Activated naive CD8-positive, alpha-beta T cell treated with anti-CD3 and anti-CD28 coated beads, Interleukin-2, amount 50 U/mL, for 24 hours (primary cell): ENCODE results near the gene CDH8.
"Not testable (repeated sequence)": the region's sequence is repeated elsewhere in the genome, so short reads cannot be mapped to it uniquely, and the experiment has no call there.

Source experiments
- ATAC-seq: fragments of 150-1000 bp; cut with Tn5 transposase; one replicate; pipeline ENCODE4 v1.10.0; 2021
- DNase-seq: peaks from one replicate; pipeline ENCODE4 v3.0.0; 2021
- H3K27ac Mint-ChIP-seq: one replicate; pipeline ENCODE4 v1.8.0; 2021; ENCODE audit warnings: mild to moderate bottlenecking, mixed read lengths
- H3K27me3 Mint-ChIP-seq: one replicate; pipeline ENCODE4 v1.8.0; 2021; ENCODE audit warnings: mixed read lengths
- H3K36me3 Mint-ChIP-seq: one replicate; pipeline ENCODE4 v1.8.0; 2021; ENCODE audit warnings: low read depth, mixed read lengths
- H3K4me1 Mint-ChIP-seq: one replicate; pipeline ENCODE4 v1.8.0; 2021; ENCODE audit warnings: mixed read lengths
- H3K4me3 Mint-ChIP-seq: one replicate; pipeline ENCODE4 v1.8.0; 2021; ENCODE audit warnings: mild to moderate bottlenecking, moderate library complexity, mixed read lengths
- H3K9me3 Mint-ChIP-seq: one replicate; pipeline ENCODE4 v1.8.0; 2021; ENCODE audit warnings: mixed read lengths

The CDH8 gene

DNA sequence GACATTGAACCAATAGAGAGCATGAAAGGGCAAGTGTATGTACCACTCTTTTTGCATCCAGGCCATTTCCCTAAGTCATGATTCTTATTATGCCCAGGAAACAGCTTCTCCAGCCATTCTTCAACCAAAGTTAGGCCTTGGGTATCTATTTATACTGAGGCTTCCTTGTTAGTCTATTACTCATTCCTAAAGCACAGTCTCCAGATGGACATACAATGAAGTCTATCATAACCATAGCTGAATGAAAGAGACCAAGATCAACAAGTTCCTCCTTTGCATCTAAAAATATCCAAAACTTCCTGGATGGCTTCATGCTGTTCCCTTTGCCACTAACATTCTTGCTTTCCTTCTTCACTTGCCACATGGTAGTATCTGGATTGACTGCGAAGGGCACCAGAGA lies 265.9 kb downstream of the CDH8 start:
- no peaks in the 10 kb centered on the region for H3K4me1 Mint-ChIP-seq
- no peaks in the 10 kb centered on the region for H3K27me3 Mint-ChIP-seq
- ATAC-seq (no peak), DNase-seq (no peak)
- peaks cover 11% of the 10 kb centered on the region for H3K9me3 Mint-ChIP-seq
- H3K4me3 Mint-ChIP-seq: no peak overlapping the region
- H3K36me3 Mint-ChIP-seq: no peaks in the 10 kb centered on the region
- H3K27ac Mint-ChIP-seq: no peak overlapping the region

DNA sequence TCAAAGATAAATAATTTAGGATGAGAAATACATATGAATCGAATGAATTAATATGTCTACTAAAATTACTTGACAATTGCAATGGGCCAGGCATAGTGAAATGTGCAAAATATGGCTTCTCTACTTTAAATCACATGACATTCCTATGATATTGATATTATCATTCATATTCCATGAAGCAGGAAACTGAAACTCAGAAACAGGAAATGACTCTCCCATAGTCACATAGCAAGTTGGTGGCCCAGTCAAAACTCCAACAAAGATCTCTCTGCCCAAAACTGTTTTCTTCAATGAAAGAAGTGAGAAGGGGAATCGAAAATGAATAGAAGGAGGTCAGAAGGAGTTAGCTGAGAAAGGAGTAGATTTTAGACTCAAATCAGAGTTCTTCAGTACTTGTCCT lies 272.2 kb downstream of the CDH8 start:
- DNase-seq (no peak), ATAC-seq (no peak)
- no peaks in the 10 kb centered on the region for H3K36me3 Mint-ChIP-seq
- H3K9me3 Mint-ChIP-seq: peaks cover 21% of the 10 kb centered on the region
- no peaks in the 10 kb centered on the region for H3K27me3 Mint-ChIP-seq
- no peak overlapping the region for H3K27ac Mint-ChIP-seq
- H3K4me1 Mint-ChIP-seq: no peaks in the 10 kb centered on the region
- H3K4me3 Mint-ChIP-seq: no peak overlapping the region

DNA sequence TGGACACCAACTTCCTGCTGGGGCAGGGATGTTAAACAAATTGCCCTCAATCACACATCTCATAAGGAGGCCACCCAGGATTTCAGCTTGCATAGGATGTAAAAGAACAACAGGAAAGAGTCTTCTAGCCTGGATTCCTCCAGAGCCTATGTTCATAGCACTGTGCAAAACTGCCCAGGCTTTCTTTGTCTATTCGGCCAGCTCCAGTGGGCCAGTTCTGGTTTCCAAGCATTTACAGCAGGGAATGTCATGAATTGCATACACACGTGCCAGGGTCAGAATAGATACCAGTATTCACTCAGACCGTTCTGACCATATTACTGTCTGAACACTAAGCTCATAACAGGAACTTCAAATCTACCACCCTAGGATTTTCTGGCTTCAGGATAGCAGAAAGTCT lies 273.2 kb downstream of the CDH8 start:
- Mint-ChIP-seq H3K27ac (no peak overlapping the region), H3K36me3 (no peaks in the 10 kb centered on the region), H3K9me3 (peaks cover 21% of the 10 kb centered on the region), H3K4me3 (no peak overlapping the region), H3K27me3 (no peaks in the 10 kb centered on the region), H3K4me1 (no peaks in the 10 kb centered on the region)
- no peak for DNase-seq
- no peak for ATAC-seq

DNA sequence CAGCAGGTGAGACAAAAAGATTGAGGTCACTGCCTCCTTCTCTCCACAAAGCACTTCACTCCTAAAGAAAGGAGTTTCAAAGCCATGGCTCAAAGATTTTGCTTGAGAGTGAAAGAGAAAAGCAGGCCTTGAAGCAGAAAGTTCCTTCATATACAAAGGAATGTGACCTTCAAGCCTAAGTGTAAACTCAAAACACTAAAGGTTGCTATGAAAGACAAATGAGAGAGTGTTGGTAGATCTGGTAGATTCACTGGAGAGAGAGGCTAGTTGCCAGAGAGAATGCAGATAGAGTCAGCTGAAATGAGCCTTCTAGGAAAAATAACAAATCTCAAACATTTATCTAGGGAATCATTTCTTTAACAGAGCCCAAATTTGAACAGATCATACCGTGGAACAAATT lies 305.2 kb downstream of the CDH8 start:
- no peaks in the 10 kb centered on the region for H3K27me3 Mint-ChIP-seq
- H3K27ac Mint-ChIP-seq: no peak overlapping the region
- peaks cover 18% of the 10 kb centered on the region for H3K9me3 Mint-ChIP-seq
- H3K4me3 Mint-ChIP-seq: no peak overlapping the region
- DNase-seq (no peak), ATAC-seq (no peak)
- H3K4me1 Mint-ChIP-seq: no peaks in the 10 kb centered on the region
- no peaks in the 10 kb centered on the region for H3K36me3 Mint-ChIP-seq

DNA sequence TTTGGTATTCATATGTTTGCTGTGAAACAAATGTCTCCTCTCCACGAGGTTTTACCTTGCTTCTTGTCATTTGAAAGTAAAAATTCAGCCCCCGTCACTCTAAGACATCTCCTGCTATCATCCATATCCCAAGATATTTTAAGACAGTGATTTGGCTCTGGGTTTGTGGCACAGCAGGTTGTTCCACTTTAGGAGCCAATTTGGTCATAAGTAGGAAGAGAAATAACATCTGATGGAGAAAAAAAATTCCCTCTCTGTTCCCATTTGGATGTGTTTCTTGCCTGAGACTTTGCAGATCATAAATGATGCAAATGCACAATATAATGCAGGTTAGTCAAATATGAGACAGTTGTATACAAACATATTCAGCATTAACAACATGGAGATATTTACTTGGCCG lies 309.5 kb downstream of the CDH8 start:
- Mint-ChIP-seq H3K27ac (no peak overlapping the region), H3K36me3 (no peaks in the 10 kb centered on the region), H3K4me1 (no peaks in the 10 kb centered on the region), H3K4me3 (no peak overlapping the region), H3K9me3 (peaks cover 13% of the 10 kb centered on the region), H3K27me3 (no peaks in the 10 kb centered on the region)
- DNase-seq: no peak
- no peak for ATAC-seq

DNA sequence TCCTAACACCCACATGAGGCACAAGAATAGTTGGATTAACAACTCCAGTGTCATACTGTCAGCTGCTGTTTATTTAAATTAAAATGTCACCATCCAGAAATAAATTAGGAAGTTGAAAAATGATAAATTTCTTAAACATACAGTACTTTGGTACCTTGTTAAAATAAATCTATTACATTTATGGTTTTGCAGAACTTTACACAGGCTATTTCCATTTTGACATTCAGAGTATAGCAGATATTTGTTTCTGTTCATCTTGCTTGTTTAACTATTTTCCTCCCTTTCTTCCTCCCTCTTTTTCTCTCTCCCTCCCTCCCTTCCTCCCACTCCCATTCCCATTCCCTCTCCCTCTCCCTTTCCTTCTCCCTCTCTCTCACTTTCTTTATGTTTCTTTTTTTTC lies 310.1 kb downstream of the CDH8 start:
- DNase-seq: no peak
- Mint-ChIP-seq H3K27me3 (no peaks in the 10 kb centered on the region), H3K36me3 (no peaks in the 10 kb centered on the region), H3K27ac (no peak overlapping the region), H3K9me3 (peaks cover 13% of the 10 kb centered on the region), H3K4me3 (no peak overlapping the region), H3K4me1 (no peaks in the 10 kb centered on the region)
- no peak for ATAC-seq

DNA sequence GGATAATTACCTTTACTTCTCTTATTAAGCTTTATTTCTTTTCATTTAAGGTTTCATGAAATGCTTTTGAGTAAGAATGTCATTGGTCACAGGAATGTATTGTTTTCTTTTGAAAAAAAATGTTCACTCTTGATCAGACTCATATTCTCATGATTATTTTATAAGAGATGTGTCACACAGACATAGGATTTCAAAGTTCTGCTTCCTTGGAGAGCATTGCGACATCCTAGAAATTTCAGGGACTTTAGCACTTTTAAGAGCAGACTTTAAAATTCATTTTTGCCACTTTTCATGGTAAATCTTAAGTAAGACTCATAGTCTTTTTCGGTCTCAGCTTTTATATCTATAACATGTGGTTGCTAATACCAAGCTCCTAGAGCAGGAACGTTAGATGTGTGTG lies 314.7 kb downstream of the CDH8 start:
- H3K27ac Mint-ChIP-seq: no peak overlapping the region
- ATAC-seq (no peak), DNase-seq (no peak)
- H3K27me3 Mint-ChIP-seq: no peaks in the 10 kb centered on the region
- H3K36me3 Mint-ChIP-seq: no peaks in the 10 kb centered on the region
- H3K9me3 Mint-ChIP-seq: peaks cover 22% of the 10 kb centered on the region
- H3K4me1 Mint-ChIP-seq: no peaks in the 10 kb centered on the region
- H3K4me3 Mint-ChIP-seq: no peak overlapping the region

DNA sequence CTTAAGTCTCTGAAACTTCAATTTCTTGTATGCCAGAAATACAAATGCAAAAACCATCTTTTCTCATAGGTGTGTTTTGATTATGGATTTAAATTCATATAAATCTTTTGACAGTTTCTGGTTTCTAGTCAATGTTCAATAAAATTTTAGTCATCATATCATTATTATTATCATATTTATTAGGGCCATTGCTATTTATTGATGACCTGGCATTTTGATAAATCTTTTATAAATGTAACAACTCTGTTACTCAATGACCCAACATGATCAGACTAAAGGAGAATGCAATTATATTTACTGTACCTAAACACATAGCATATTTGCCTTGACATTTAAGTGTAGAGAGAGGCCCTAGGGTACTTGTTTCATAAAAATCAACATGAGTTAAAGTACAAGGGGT lies 320.8 kb downstream of the CDH8 start:
- peaks cover 18% of the 10 kb centered on the region for H3K9me3 Mint-ChIP-seq
- no peak overlapping the region for H3K4me3 Mint-ChIP-seq
- no peak for ATAC-seq

DNA sequence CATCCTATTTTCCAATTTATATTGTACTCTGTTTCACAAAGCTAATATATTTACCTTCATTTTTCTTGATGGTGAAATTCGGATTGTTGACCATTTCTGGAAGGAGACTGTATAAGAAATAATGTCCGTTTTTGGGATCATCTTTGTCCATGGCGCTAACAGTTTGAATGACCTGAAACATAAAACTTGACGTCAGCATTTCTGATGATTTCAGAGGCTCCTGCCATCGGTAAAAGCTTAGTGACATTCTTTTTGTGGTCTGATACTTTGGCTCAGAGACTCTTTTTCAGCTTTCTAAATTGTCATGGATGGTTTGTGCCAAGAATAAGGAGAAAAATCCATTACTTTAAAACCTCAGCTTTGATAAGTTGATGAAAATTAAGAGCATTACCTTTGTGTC lies 322.5 kb downstream of the CDH8 start:
- Mint-ChIP-seq H3K4me1 (no peaks in the 10 kb centered on the region), H3K27ac (no peak overlapping the region), H3K36me3 (no peaks in the 10 kb centered on the region), H3K4me3 (no peak overlapping the region), H3K9me3 (peaks cover 7% of the 10 kb centered on the region), H3K27me3 (no peaks in the 10 kb centered on the region)
- ATAC-seq: no peak
- no peak for DNase-seq

More for the DNA sequence above, 320.8 kb downstream of the CDH8 start:
- no peak for DNase-seq
- no peak overlapping the region for H3K27ac Mint-ChIP-seq
- H3K36me3 Mint-ChIP-seq: no peaks in the 10 kb centered on the region
- H3K27me3 Mint-ChIP-seq: no peaks in the 10 kb centered on the region
- H3K4me1 Mint-ChIP-seq: no peaks in the 10 kb centered on the region

DNA sequence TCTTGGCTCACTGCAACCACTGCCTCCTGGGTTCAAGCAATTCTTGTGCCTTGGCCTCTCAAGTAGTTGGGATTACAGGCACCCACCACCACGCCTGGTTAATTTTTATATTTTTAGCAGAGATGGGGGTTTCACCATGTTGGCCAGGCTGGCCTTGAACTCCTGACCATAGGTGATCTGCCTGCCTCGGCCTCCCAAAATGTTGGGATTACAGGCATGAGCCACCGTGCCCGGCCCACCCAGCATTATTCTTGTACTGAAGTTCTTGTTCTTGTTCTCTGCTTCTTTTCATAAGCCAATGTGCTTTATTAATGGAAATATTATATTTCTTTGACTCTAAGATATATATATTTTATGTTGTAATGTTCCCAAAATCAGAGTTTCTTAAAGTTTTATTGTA lies 336.6 kb downstream of the CDH8 start:
- H3K4me3 Mint-ChIP-seq, H3K27me3 Mint-ChIP-seq, H3K36me3 Mint-ChIP-seq, ATAC-seq, H3K27ac Mint-ChIP-seq, H3K4me1 Mint-ChIP-seq, DNase-seq: not testable (repeated sequence)
- H3K9me3 Mint-ChIP-seq: peaks cover 17% of the 10 kb centered on the region

DNA sequence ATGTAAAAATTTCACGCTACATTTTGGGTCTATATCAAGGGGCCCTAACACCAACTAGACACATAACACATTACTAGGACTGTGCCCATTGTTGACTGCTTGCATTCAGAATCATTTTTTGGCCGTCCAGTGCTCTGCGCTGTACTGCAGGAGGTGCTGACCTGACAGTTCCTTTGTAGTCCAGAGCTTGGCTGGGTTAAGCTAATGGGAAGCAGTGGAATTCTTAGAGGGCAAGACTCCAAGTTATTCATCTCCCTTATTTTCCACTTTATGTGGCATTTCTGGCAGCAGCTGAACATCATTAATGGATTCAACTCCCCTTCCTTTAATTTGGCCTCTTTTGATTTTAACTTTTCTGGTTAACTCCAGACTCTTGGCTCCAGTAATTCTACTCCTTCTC lies 351.7 kb downstream of the CDH8 start:
- H3K4me3 Mint-ChIP-seq: no peak overlapping the region

DNA sequence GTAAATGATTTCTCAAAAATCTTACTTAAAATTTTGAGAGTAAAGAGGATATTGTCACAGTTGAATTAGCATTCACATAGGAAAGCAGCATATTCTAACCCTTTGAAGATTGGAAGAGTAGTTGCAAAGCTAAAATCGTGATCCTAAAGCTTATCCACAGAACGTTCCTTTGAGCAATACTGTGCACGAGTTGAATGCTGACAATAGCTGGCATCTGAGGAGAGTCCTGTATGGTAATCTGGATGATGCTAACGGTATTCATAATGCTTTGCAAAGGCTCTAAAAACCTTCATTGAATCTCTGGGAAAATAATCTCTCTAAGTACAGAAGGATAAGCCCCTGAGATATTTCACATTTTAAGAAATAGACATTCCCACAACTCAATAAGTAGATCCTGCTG lies 354.6 kb downstream of the CDH8 start:
- Mint-ChIP-seq H3K36me3 (no peaks in the 10 kb centered on the region), H3K27ac (no peak overlapping the region), H3K27me3 (no peaks in the 10 kb centered on the region), H3K4me1 (no peaks in the 10 kb centered on the region), H3K4me3 (no peak overlapping the region), H3K9me3 (peaks cover 23% of the 10 kb centered on the region)
- ATAC-seq (no peak), DNase-seq (no peak)

More for the DNA sequence above, 351.7 kb downstream of the CDH8 start:
- no peak overlapping the region for H3K27ac Mint-ChIP-seq
- no peaks in the 10 kb centered on the region for H3K36me3 Mint-ChIP-seq
- no peaks in the 10 kb centered on the region for H3K27me3 Mint-ChIP-seq
- ATAC-seq: no peak
- H3K4me1 Mint-ChIP-seq: no peaks in the 10 kb centered on the region
- H3K9me3 Mint-ChIP-seq: peaks cover 16% of the 10 kb centered on the region
- DNase-seq: no peak

DNA sequence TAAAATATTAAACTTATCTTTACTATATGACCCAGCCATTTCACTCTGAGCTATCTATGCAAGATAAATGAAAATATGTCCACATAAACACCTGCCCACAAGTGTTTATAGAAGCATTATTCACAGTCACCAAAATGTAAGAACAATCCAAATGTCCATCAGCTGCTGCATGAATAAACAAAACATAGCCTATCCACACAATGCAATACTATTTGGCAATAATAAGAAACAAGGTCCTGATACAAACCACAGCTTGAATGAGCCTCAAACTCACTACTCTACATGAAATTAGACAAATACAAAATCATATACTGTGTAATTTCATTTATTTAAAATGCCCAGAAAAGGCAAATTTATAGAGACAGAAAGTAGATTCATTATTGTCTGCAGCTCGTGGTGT lies 355.1 kb downstream of the CDH8 start:
- H3K27me3 Mint-ChIP-seq: no peaks in the 10 kb centered on the region
- no peak overlapping the region for H3K4me3 Mint-ChIP-seq
- ATAC-seq (no peak), DNase-seq (no peak)
- H3K4me1 Mint-ChIP-seq: no peaks in the 10 kb centered on the region
- H3K36me3 Mint-ChIP-seq: no peaks in the 10 kb centered on the region
- H3K9me3 Mint-ChIP-seq: peaks cover 23% of the 10 kb centered on the region
- H3K27ac Mint-ChIP-seq: no peak overlapping the region

DNA sequence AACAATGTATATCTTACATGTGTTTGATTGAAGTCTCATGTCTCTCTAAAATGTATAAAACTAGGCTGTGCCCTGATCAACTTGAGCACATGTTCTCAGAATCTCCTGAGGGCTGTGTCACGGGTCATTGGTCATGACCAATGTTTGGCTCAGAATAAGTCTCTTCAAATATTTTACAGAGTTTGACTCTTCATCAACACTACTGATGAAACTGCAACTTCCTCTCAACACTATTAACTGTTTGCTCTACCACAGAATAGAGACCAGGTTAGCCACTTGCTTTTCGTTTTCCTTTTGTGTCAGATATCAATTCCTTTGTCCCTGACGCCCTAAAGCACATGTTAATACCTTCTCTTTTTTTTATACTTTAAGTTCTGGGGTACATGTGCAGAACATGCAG lies 358.1 kb downstream of the CDH8 start:
- no peak for ATAC-seq
- Mint-ChIP-seq H3K27me3 (no peaks in the 10 kb centered on the region), H3K4me1 (no peaks in the 10 kb centered on the region), H3K9me3 (peaks cover 38% of the 10 kb centered on the region), H3K4me3 (no peak overlapping the region), H3K36me3 (no peaks in the 10 kb centered on the region), H3K27ac (no peak overlapping the region)
- no peak for DNase-seq

DNA sequence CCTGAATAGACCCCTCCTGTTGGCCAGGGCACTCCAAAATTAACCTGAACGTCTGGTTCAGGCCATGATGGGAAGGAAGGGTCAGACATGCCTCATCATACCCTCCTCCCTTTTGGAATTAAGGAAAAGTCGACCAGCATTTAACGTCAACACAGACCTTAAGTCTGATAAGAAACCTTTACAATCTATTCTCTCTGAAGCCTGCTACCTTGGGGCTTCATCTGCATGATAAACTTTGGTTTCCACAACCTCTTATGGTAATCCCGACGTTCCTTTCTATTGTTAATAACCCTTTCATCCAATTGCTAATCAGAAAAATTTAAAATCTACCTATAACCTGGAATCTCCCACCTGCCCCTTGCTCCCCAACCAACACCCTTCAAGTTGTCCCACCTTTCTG lies 358.5 kb downstream of the CDH8 start:
- H3K27ac Mint-ChIP-seq: no peak overlapping the region
- ATAC-seq (no peak), DNase-seq (no peak)
- H3K36me3 Mint-ChIP-seq: no peaks in the 10 kb centered on the region
- H3K9me3 Mint-ChIP-seq: peaks cover 38% of the 10 kb centered on the region
- H3K27me3 Mint-ChIP-seq: no peaks in the 10 kb centered on the region
- H3K4me3 Mint-ChIP-seq: no peak overlapping the region
- no peaks in the 10 kb centered on the region for H3K4me1 Mint-ChIP-seq

DNA sequence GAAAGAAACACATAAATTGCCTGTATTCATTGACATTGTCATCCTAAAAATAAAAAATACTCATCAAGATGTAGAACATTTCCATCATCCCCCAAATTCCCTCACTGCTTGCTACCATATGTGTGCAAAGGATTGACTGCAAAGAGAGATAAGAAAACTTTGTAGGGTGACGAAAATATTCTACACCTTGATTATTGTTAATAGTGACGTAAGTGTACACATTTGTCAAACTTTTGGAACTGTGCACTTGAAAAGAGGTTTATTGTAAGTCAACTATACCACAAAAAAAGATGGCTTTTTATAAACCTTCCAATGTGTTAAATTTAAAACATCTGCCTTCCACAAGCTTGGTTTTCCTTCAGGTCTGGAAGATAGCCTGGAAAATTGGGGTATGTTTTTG lies 359.5 kb downstream of the CDH8 start:
- H3K27me3 Mint-ChIP-seq: no peaks in the 10 kb centered on the region
- DNase-seq (no peak), ATAC-seq (no peak)
- H3K9me3 Mint-ChIP-seq: peaks cover 38% of the 10 kb centered on the region
- H3K4me3 Mint-ChIP-seq: no peak overlapping the region
- no peaks in the 10 kb centered on the region for H3K4me1 Mint-ChIP-seq
- H3K36me3 Mint-ChIP-seq: no peaks in the 10 kb centered on the region
- no peak overlapping the region for H3K27ac Mint-ChIP-seq
